GM19023 (cell line): ENCODE data around the gene PRIM2.
"Not testable (repeated sequence)": the region's sequence is repeated elsewhere in the genome, so short reads cannot be mapped to it uniquely, and the experiment has no call there.

Experiments
- ATAC-seq: cut with Tn5 transposase; IDR thresholded peaks from one replicate; pipeline ENCODE4 v1.9.1; 2021; ENCODE audit warnings: mild to moderate bottlenecking, moderate library complexity; ENCODE audit not compliant: unreplicated experiment

PRIM2 gene

DNA sequence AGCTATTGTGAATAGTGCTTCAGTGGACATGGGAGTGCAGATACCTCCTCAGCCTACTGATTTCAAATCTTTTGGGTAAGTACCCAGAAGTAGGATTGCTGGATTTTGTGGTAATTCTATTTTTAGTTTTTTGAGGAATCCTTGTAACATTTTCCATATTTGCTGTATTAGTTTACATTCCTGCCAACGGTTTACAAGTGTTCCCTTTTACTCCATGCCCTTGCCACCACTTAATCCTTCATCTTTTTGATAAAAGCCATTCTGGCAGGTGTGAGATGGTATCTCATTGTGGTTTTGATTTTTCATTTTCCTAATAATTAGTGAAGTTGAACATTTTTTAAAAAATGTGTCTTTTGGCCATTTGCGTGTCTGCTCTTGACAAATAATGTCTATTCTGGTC, 125.8 kb downstream of the PRIM2 start:
- not testable (repeated sequence) for ATAC-seq

DNA sequence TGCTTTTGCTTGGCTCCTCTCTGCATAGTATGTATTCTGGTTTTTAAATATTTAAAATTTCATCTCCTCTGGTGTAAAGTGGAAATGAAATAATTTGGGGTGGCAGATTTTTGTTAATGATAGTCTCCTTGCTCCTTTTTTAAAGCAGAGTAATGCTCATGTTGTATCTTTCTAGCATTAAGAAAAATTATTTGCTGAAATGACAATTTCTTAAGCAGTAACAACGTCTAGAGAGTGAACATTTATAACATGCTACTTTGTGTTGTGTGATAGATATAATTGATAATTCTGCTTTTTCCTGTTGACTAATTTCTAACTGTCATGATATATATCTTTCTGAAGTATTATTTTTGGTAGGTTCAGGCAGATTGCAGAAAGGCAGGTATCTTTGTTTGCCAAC, 127.4 kb downstream of the PRIM2 start:
- ATAC-seq = not testable (repeated sequence)

DNA sequence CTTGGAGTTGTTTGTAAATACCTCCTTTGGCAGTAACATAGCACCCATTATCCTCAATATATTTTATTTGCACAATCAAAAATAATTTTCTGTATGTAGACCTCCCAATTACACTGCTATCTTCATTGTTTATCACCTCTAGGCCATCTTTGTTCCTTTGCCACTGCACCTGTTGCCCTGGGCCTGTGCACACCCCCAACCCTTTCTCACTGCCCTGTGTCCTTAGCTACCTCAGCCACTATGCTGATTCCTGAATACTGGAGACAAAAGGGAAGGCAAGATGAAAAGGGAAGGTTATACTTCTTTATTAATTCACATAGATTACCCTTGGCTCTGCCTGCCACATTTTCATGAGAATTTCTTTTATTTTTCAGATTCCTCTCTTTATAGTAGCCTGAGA, 127.9 kb downstream of the PRIM2 start:
- not testable (repeated sequence) for ATAC-seq

DNA sequence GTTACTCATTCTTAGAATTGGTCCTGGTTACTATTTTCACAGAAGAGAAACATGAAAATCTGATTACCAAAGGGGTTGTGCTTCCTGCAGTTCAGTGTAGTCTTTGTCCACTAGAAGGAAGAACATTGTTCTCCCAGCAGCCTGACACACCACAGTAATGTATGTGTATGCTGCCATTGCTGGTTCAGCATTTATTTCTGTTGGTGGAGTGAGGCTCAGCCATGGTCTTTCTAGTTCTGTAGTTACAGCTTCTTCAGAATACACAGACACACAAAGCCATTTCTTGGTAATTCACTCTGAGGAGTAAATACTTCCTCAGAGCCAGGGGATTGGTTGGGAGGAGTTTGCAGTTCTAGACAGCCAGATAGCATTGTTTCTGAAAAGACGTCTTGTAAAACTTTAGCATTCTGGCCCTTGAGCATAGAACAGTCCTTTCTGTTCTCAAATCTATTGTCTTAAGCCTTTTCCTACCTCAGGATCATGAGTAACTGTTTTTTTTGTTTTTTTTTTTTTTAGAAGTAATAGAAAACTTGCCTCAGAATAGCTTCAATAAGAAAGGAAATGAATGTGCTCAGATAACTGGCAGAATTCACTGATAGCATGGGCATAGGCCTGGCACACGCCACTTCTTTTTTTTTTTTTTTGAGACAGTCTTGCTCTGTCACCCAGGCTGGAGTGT, 128.5 kb downstream of the PRIM2 start:
- ATAC-seq = not testable (repeated sequence)

- not testable (repeated sequence) for ATAC-seq
Measured at GRCh38 chr6:57449496-57450066, 132.2 kb downstream of the PRIM2 start.

DNA sequence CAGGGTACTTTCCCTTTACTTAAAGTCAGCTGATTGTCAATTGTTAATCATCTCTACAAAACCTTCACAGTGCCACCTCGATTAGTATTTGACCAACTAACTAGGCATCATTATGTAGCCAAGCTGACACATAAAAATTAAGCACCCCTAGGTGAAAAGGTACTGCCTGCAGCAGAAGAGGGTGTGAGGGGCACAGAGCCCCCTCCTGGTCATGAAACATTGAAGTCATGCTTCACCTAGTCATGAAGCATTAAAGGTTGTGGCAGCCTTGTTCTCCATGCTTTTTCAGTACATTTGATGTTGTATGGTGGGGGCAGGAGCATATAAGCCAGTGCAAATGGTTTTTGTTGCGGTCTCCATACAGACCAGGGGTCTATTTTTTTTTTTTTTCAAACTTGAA, 142.4 kb downstream of the PRIM2 start:
- not testable (repeated sequence) for ATAC-seq

GRCh38 chr6:57461022-57461421, 143.6 kb downstream of the PRIM2 start:
- ATAC-seq = not testable (repeated sequence)

GRCh38 chr6:57463809-57464208, 146.4 kb downstream of the PRIM2 start:
- not testable (repeated sequence) for ATAC-seq

DNA sequence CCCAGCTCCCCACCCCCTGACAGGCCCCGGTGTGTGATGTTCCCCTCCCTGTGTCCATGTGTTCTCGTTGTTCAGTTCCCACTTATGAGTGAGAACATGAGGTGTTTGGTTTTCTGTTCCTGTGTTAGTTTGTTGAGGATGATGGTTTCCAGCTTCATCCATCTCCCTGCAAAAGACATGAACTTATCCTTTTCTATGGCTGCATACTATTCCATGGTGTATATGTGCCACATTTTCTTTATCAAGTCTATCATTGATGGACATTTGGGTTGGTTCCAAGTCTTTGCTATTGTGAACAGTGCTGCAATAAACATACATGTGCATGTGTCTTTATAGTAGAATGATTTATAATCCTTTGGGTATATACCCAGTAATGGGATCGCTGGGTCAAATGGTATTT, 148.5 kb downstream of the PRIM2 start:
- ATAC-seq = not testable (repeated sequence)

DNA sequence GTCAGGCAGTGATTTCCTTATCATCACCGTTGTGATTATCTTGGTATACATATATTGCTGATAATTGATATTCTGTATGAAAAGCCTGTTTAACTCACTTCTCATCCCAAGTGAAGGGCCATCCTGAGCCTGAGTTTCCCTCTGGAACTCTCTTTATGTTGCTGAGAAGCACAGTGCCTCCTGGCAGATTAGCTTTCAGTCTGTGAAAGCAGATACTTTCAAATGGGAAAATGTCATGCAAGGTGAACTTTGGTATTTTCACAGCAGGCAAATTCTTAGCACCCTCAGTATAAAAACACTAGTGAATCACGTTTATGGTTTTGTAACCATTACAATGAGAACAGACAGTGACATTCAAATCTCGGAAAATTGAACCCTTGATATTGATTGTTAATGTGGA, 151.6 kb downstream of the PRIM2 start:
- no peak for ATAC-seq

DNA sequence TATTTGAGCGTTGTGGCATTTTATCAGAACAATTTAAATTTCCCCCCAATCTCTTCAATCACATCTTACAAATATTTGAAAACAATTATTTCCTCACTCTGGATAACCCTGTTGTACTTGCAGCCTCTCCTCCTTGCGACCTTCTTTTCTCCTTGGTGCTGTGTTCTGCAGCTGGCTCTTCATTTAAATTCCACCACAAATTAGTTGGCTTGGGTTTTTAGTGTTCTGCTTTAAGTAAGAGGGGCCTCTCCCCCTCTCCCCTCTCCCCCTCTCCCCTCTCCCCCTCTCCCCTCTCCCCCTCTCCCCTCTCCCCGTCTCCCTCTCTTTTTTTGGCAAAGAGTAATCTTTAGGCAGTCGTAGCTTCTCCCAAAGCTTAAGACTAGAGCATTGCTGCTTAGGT, 152.7 kb downstream of the PRIM2 start:
- ATAC-seq = not testable (repeated sequence)

- not testable (repeated sequence) for ATAC-seq
Measured at GRCh38 chr6:57471314-57471864, 154.0 kb downstream of the PRIM2 start.

GRCh38 chr6:57472861-57473362, 155.5 kb downstream of the PRIM2 start:
- not testable (repeated sequence) for ATAC-seq

DNA sequence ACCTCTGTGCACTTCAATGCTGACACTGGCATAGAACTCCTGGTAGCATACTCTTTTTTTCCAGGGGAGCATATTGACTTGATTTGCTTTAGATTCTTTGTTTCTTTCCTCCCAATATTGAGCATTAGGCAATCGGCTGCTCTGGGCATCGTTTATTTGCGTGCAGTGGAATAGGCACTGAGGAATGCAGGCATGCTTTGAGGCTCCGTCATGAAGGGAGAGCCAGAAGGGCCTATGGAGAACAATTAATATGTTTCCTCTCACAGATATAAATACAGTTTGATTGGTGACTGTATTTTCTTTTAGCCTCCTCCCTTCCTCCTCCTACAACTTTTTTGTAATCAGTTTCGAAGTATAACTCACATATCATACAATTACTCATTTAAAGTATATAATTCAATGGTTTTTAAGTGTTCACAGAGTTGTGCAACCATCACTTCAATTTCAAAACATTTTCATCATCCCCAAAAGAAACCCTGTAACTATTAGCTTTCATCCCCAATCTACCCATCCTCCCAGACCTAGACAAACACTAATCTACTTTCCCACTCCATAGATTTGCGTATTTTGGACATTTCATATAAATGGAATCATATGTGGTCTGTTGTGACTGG, 157.5 kb downstream of the PRIM2 start:
- ATAC-seq = not testable (repeated sequence)

GRCh38 chr6:57475656-57476055, 158.2 kb downstream of the PRIM2 start:
- ATAC-seq = not testable (repeated sequence)

DNA sequence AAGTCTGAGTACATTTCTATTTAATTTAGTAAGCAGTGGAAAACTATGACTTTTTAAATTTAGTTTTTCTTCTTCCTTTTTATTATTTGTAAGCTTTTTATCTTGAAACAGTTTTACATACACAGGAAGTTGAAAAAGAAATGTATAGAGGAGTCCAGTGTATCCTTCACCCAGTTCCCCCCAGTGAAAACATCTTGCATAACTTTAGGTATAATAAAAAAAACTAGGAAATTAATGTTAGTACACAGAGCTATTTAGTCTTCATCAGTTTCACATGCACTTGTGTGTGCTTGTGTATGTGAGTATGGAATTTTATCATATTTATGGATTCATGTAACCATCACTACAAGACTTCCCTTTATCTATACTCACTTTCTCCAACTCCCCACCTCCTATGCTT, 162.8 kb downstream of the PRIM2 start:
- ATAC-seq = not testable (repeated sequence)

DNA sequence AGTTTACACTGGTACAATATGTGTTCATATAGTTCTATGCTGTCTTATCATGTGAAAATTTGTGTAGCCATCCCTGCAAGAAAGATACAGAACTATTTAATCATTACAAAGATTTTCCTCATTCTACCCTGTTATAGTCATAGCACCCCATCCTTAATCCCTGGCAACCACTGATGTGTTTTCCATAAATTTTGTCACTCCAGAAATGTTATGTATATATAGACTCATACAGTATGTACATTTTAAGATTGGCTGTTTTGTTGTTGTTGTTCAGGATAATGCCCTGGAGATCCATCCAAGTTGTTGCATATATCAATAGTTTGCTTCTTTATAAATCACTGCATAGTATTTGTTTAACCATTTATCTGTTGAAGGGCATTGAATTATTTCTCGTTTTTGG, 163.7 kb downstream of the PRIM2 start:
- not testable (repeated sequence) for ATAC-seq

- not testable (repeated sequence) for ATAC-seq
Measured at GRCh38 chr6:57482471-57482870, 165.0 kb downstream of the PRIM2 start.

DNA sequence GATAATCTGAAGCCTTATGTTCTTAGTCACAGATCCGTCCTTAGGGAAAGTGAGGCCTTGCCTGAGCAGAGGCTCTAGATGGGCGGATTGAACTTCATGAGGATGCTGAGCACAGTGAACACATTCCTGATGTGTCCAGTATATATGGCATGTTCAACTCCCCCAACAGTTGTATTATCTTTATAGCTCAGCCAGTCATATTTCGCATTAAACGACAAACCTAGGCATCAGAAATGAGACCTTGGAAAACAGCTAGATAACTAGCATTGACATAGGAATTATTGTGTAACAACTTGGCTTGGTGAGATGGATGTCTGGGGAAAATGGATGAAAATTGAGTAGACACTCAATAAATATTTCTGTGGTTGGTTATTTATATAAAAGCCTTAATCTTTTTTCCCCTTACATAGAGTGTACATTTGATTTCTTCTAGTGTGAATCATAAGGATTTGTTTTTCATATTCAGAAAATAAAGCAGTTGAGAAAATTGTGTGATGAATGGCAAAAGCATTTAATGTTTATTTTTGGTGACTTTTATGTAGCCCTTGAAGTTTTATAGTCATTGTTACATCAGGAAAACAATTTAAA, 169.2 kb downstream of the PRIM2 start:
- not testable (repeated sequence) for ATAC-seq

DNA sequence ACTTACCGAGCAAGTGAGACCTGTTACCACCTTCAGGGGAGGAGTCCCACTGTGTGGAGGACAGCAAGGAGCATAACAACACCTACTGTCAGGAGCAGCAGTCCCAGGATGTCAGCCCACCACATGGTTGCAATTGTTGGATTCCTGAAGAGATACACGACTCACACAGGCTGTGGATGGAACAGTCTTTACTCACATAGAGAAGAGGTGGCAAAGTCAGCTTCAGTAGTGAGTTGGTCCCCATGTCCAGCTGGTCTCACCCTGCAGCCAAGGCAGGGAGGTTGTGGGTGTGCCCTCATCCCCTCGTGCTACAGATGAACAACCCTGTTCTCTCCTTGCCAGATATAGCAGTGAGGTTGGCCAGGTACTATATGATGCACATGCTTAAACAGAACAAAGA, 171.1 kb downstream of the PRIM2 start:
- not testable (repeated sequence) for ATAC-seq

DNA sequence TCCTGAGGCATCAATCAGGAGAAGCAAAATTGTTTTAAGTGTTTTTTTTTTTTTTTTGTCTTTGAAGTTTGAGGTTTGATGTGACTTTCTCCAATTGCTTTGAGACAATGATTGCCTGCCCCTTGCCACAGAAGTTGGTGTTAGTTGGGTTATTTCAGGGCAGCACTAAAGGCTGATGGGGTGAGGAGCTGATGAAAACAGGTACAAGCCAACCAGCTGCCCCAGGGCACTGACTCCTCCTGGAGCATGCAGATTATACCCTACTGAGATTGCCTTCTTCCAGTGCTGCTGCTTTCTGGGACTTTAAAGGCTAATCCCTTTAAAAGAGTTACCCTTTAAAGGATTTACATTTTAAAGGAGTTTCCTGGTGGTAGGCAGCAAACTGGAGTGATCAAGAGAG, 172.5 kb downstream of the PRIM2 start:
- not testable (repeated sequence) for ATAC-seq
